Midbrain (tissue), 1 donor: ENCODE results near the gene GIT1.

Experiments used
- DNase-seq: peaks from one replicate; lab custom pipeline; 2025; lab: John Stamatoyannopoulos, UW

GIT1 gene

GRCh38 chr17:29616300-29617048, 27.0 kb upstream of the GIT1 start:
- no peak for DNase-seq

GRCh38 chr17:29615492-29616299, 26.2 kb upstream of the GIT1 start:
- DNase-seq = peak; percentile 95

DNA sequence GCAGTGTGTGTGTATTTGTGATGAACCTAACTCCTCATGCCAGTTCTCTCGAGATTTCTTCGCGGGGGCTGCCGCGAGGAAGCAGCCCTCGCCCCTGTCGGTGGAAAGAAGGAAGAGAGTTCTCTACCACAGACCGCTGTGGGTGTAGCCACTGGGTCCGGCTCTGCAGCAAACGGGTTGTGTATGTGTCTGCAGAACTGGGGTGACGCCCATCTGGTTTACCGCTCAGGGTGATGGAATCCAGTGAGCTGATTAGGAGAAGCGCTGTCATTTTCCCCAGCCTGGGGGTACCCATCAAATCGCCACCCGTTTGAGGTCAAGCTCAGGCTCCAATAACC, 25.6 kb upstream of the GIT1 start:
- peak; percentile 33 for DNase-seq

DNA sequence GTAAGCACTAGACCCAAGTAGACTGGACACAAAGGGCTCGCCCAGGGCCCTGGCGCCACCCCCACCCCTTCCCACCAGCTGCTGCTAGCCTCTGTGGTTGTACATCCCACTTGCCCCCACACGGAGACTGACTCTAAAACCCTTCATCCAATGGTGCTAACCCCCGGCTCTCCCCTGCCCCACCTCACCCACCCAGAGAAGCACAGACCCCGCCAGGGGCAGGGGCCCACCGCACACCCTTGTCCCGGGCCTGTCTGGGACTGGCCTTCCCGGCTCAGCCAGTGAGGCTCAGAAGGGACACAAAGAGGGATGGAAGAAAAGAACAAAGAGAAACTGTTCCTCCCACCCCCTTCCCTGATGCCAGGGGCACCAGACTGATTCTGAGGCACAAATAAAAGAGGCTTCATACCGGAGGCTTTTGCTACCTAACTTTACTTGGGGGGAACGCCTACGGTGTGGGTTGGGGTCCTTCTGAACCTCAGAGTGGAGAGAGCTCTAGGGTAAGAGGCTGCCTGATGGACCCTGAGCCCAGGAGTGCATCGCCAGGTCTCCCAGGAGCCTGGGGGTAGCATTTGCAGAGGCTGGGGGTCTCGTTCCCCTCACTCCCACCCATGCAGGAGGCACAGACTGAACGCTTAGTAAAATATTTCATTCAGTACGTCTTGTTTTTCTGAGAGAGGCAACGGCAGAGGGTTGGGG, 25.1 kb upstream of the GIT1 start:
- peak; percentile 56 for DNase-seq

DNA sequence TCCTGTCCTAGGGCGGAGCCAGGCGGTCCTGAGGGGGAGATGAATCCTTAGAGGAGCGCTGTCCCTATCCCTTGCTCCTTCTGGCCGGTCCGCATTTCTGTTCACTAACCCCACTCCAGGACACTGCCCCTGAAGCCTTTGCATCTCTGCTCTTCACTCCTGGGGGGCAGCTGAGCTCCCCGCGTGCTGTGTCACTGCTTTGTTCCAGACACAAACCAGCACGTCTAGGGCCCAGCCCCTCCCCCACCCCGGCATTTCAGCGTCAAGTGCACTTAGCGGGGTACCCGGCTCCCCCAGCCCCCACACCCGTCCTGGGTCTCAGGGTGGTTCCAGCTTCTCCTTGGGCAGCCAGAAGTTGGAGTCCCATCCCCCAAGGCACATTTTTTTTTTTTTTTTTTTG, 24.4 kb upstream of the GIT1 start:
- no peak for DNase-seq

DNA sequence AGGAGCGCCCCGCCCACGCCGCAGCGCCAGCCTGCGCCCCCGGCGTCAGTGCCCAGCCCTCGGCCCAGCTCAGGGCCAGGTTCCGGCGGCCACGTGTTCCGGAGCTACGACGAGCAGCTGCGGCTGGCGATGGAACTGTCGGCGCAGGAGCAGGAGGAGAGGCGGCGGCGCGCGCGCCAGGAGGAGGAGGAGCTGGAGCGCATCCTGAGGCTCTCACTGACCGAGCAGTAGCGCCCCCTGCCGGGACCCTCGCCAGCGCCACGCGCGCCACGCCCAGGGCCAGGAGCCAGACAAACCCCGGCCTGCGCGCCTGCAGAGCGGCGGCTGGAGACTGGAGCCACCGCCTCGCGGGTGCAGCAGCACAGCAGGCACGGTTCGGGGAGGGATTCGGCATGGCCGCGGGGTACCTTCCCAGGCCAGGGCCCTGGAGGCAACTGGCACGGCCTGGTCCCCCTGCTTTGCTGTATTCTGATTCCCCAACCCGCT, 23.9 kb upstream of the GIT1 start:
- DNase-seq = peak; percentile 94

DNA sequence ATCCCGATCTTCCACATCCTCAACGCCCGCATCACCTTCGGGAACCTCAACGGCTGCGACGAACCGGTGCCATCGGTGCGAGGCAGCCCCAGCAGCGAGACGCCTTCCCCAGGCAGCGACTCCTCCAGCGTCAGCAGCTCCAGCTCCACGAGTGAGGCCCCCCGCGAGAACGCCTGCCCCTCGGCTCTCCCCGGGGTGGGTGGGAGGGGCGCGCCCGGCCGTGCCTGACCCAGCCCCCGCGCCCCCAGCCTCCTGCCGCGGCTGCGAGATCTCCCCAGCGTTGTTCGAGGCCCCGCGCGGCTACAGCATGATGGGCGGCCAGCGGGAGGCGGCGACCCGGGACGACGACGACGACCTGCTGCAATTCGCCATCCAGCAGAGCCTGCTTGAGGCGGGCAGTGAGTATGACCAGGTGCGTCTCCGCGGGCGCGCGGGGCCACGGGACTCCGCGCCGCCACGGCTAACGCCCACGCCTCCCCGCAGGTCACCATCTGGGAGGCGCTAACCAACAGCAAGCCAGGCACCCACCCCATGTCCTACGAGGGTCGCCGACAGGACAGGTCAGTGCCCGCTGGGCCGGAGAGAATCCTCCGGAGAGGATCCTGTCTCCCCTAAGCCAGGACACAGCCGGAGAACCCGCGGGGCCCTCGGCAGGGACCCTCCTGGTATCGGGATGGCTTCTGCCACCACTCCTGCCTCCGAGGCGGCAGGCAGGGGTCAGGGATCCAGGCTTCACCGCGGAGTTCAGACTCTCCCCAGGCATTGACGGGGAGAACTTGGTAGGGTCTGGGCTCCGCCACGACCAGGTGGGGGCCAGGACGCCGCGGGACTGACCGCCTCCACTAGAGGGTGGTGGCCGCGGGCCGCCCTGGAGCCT, 23.2 kb upstream of the GIT1 start:
- no peak for DNase-seq

DNA sequence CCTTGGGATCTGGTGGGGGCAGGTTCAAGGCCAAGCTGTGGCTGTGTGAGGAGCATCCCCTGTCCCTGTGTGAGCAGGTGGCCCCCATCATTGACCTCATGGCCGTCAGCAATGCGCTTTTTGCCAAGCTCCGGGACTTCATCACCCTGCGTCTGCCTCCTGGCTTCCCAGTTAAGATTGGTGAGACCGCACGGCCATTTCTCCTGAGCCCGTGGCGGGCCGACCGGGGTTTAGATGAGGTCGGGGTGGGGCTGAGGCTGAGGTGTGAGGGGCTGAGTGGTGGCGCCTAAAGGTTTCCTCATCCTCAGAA, 22.6 kb upstream of the GIT1 start:
- no peak for DNase-seq

DNA sequence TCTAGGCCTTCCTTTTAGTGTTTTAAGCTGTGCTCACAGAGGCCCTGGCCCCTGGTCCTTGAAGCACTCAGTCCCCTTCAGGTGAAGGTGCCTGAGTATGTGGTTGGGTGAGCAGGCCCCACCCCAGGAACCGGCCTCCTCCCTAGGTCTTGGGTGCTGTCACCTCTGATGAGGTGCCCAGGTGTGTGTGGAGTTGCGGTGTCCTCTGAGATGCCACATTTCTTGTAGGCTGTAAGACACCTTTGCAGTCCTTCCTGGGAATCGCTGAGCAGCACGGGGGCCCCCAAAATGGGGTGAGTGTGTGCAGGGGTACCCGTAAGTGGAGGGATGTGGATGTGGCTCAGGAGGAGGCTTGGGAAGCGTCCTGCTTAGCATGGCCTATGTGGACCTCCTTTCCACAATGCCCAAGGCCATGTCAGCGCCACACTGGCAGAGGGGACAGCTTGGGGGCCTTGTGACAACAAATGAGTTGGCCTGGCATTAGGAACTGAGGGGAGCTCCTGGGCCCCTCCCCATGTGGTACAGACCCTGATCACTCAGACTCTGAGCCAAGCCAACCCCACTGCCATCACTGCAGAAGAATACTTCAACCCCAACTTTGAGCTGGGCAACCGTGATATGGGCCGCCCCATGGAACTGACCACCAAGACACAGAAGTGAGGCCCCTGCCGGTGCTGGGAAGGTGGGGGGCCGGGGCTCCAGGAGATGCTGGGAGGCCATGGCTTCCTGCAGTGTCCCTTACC, 22.1 kb upstream of the GIT1 start:
- DNase-seq = no peak

DNA sequence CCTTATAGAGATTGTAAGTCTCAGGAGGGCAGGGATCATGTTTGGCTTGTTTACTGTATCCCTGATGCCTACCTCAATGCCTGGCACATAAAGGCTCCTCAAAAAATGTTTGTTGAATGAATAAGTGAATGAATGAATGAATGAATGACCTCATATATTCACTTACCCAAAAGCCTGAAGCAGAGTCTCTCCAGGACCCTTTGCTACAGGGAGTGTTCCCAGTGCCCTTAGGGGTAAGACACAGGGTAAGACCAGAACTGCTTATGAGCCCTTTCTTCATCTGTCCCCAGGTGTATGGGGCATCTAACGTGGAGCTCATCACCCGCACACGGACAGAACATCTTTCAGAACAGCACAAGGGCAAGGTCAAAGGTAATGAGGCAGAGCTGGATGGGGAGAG, 20.9 kb upstream of the GIT1 start:
- DNase-seq = no peak

DNA sequence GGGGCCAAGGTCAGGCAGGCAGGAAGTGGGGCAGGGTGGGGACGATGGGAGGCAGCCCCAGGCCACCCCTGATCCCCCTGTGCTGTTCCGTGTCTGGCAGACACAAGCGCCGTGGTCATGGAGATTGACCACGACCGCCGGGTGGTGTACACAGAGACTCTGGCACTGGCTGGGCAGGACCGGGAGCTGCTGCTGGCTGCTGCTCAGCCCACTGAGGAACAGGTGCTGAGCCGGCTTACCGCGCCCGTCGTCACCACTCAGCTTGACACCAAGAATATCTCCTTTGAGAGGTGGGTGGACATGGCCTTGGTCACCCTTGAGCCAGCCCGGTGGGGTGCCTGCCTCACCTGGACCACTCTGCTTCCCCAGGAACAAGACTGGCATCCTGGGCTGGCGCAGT, 19.5 kb upstream of the GIT1 start:
- DNase-seq = no peak

GRCh38 chr17:29607557-29608195, 18.2 kb upstream of the GIT1 start:
- DNase-seq = no peak

- DNase-seq = no peak
Measured at GRCh38 chr17:29603109-29603674, 13.7 kb upstream of the GIT1 start.

DNA sequence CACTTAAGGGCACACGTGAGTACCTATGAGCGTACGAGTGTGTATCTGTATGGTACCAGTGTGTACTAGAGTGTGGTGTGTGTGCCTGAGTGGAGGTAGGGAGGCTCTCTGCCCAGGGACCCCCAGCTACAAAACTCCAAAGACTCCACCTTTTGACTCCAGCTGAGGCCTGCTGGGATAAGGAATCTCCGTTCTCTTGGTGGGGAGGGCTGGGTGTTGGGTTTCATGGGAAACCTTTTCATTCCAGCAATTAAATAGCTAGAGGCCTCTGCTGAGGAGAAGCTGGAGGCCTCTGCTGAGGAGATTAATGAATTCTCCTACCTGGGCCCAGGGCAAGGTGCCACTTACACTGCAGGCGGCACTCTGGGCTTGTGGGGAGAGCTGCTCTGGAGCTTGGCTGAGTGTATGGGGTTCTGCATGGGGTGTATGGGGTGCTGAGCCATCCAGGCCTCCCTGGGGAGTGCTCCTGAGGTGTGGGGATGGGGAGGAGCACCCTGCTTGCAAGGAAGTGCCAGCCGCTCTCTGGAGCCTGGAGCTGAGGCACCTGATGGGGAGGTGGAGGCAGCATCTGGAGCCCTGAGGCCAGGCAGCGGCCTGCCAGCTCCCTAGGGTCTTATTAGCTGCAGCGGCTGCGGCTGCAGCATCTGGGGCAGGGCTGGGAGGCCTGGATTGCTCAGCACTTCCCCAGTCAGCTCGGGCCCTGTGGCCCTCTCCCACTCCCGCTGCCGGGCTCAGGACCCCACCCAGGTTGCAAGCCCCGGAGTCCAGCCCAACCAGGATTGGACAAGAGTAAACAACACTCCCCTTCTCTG, 8.1 kb upstream of the GIT1 start:
- DNase-seq = no peak

DNA sequence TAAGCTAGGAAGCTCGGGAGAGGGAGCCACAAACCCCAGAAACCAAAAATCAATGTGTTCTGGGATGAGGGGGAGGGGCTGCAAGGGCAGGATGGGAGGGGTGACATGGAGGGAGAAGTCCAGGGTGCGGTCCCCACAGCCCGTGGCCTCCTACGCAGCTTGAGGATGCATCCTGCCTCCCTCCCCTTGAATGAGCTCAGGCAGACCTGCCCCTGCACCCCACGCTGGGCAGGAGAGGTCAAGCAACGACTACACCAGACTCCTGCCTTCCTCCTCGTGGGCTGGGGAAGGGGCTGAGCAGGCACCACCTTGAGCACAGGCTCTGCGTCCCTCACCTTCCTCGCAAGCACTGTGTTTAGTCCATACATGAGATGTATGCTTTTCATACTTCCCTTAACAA, 7.4 kb upstream of the GIT1 start:
- DNase-seq = no peak

GRCh38 chr17:29595943-29596774, 6.7 kb upstream of the GIT1 start:
- no peak for DNase-seq

GRCh38 chr17:29595107-29595942, 5.9 kb upstream of the GIT1 start:
- no peak for DNase-seq
